H1 (cell line): ENCODE results near the gene KCNQ1. TPM values are rescaled to one million over a fixed set of nuclear protein-coding genes. Genes with fewer than 3 reads are reported as not detected.

ENCODE experiments used
- CTCF ChIA-PET: fragments of 300-600 bp; sonication (Branson Sonifier 250); formaldehyde crosslinking; loops from one replicate; lab custom pipeline; 2021; ENCODE audit not compliant: partially characterized antibody; lab: Charles Lee
- POLR2A ChIA-PET: fragments of 300-600 bp; sonication (Branson Sonifier 250); formaldehyde crosslinking; loops from one replicate; lab custom pipeline; 2021; ENCODE audit warnings: inconsistent platforms; ENCODE audit not compliant: partially characterized antibody; lab: Charles Lee
- DNase-seq, 2 experiments: peaks; one replicate each; pipeline versions ENCODE4 v3.0.0 to v3.0.0-alpha.2; 2010 to 2022; ENCODE audit warnings: low spot score in 2 of 2, low read depth in 1 of 2, mixed read lengths in 1 of 2
- FAIRE-seq: peaks from 2 replicates; lab custom pipeline; 2011; peaks lifted over from hg19 to GRCh38; lab: Jason Lieb, UNC
- H2AFZ ChIP-seq: 2 replicates; pipeline ENCODE4 v1.8.1; 2012; ENCODE audit warnings: low read length, inconsistent platforms
- H2AK5ac ChIP-seq: 2 replicates; pipeline ENCODE4 v1.6.1; 2013; ENCODE audit warnings: low read depth, low read length
- H2BK120ac ChIP-seq: replicated peaks from 2 replicates; pipeline ENCODE3; 2013; ENCODE audit warnings: low read depth, low read length, inconsistent platforms
- H2BK12ac ChIP-seq: 2 replicates; pipeline ENCODE4 v1.6.1; 2013; ENCODE audit warnings: low read depth, low read length
- H2BK15ac ChIP-seq: 2 replicates; pipeline ENCODE4 v1.6.1; 2013; ENCODE audit warnings: low read length
- H2BK20ac ChIP-seq: 2 replicates; pipeline ENCODE4 v1.6.1; 2013; ENCODE audit warnings: low read length
- H2BK5ac ChIP-seq: 2 replicates; pipeline ENCODE4 v1.6.1; 2013; ENCODE audit warnings: low read depth, low read length
- H3K14ac ChIP-seq: 2 replicates; pipeline ENCODE4 v1.6.1; 2013; ENCODE audit warnings: inconsistent platforms; ENCODE audit not compliant: insufficient read length
- H3K18ac ChIP-seq: 2 replicates; pipeline ENCODE4 v1.6.1; 2013; ENCODE audit warnings: low read length; ENCODE audit errors: extremely low read depth
- H3K23ac ChIP-seq: 2 replicates; pipeline ENCODE4 v1.6.1; 2013; ENCODE audit warnings: inconsistent platforms; ENCODE audit not compliant: insufficient read length
- H3K23me2 ChIP-seq: 2 replicates; pipeline ENCODE4 v1.6.1; 2013; ENCODE audit warnings: low read depth, low read length
- H3K27ac ChIP-seq: 2 replicates; pipeline ENCODE4 v1.6.1; 2011; ENCODE audit warnings: low read depth, low read length, inconsistent platforms
- H3K27me3 ChIP-seq, 4 experiments: replicated peaks in 1 of 4; 1 replicate in 1 of 4; 2 replicates in 3 of 4; pipeline versions ENCODE4 v1.6.1 to v1.8.1; 2011 to 2013; ENCODE audit warnings: low read length in 3 of 4, mild to moderate bottlenecking in 3 of 4, inconsistent platforms in 2 of 4, mixed read lengths in 2 of 4, moderate library complexity in 1 of 4; ENCODE audit not compliant: control insufficient read depth in 3 of 4, insufficient read depth in 3 of 4; ENCODE audit errors: extremely low read depth in 1 of 4
- H3K36me3 ChIP-seq, 4 experiments: 2 replicates each; pipeline versions ENCODE4 v1.6.1 to v1.8.1; 2011 to 2013; ENCODE audit warnings: mild to moderate bottlenecking in 4 of 4, low read length in 3 of 4, moderate library complexity in 2 of 4, control low read depth in 1 of 4, inconsistent platforms in 1 of 4; ENCODE audit not compliant: insufficient read depth in 4 of 4, control insufficient read depth in 2 of 4
- H3K4ac ChIP-seq: replicated peaks from 2 replicates; pipeline ENCODE3; 2013; ENCODE audit warnings: low read length, low read depth, mixed read lengths, inconsistent platforms; ENCODE audit not compliant: insufficient read length
- H3K4me1 ChIP-seq, 4 experiments: replicated peaks in 1 of 4; 1 replicate in 1 of 4; 2 replicates in 3 of 4; pipeline versions ENCODE4 v1.6.1 to v1.8.1; 2011 to 2013; ENCODE audit warnings: low read length in 3 of 4, inconsistent platforms in 2 of 4, mixed read lengths in 1 of 4; ENCODE audit not compliant: insufficient read depth in 4 of 4, control insufficient read depth in 3 of 4
- H3K4me2 ChIP-seq, 2 experiments: 2 replicates each; pipeline versions ENCODE4 v1.6.1 to v1.8.1; 2011 to 2013; ENCODE audit warnings: low read depth in 2 of 2, low read length in 2 of 2, control low read depth in 1 of 2, inconsistent platforms in 1 of 2, mild to moderate bottlenecking in 1 of 2; ENCODE audit not compliant: insufficient read depth in 1 of 2
- H3K4me3 ChIP-seq, 4 experiments: fragments of 200-600, 300-600 bp in 1 of 4; sonication (generic), shearing (Covaris generic), sonication (Bioruptor Twin) in 1 of 4; 2 replicates each; pipeline versions ENCODE4 v1.5.1 to v1.8.1; 2011 to 2016; ENCODE audit warnings: low read length in 4 of 4, low read depth in 3 of 4, control low read depth in 2 of 4, inconsistent platforms in 2 of 4, mild to moderate bottlenecking in 2 of 4, mixed read lengths in 1 of 4, moderate library complexity in 1 of 4; ENCODE audit not compliant: insufficient read depth in 2 of 4; ENCODE audit errors: extremely low read depth in 1 of 4
- H3K56ac ChIP-seq: replicated peaks from 2 replicates; pipeline ENCODE3; 2013; ENCODE audit warnings: low read depth, mild to moderate bottlenecking, mixed read lengths, low read length, inconsistent platforms; ENCODE audit not compliant: insufficient read length
- H3K79me1 ChIP-seq: 2 replicates; pipeline ENCODE4 v1.6.1; 2013; ENCODE audit warnings: low read depth, low read length, control low read depth
- H3K79me2 ChIP-seq, 2 experiments: 2 replicates each; pipeline versions ENCODE4 v1.6.1 to v1.8.1; 2012 to 2013; ENCODE audit warnings: low read length in 2 of 2, mild to moderate bottlenecking in 2 of 2, inconsistent platforms in 1 of 2; ENCODE audit not compliant: insufficient read depth in 2 of 2, control insufficient read depth in 1 of 2
- H3K9ac ChIP-seq, 4 experiments: replicated peaks in 1 of 4; 1 replicate in 1 of 4; 2 replicates in 3 of 4; pipeline versions ENCODE4 v1.6.1 to v1.8.1; 2011 to 2013; ENCODE audit warnings: low read depth in 3 of 4, low read length in 3 of 4, control low read depth in 2 of 4, mild to moderate bottlenecking in 2 of 4, moderate library complexity in 2 of 4, inconsistent platforms in 1 of 4; ENCODE audit errors: extremely low read depth in 1 of 4
- H3K9me3 ChIP-seq, 2 experiments: 2 replicates each; pipeline versions ENCODE4 v1.6.1 to v1.8.1; 2012 to 2013; ENCODE audit warnings: mild to moderate bottlenecking in 2 of 2, moderate library complexity in 2 of 2, control low read depth in 1 of 2, inconsistent platforms in 1 of 2, low read depth in 1 of 2, low read length in 1 of 2, mixed read lengths in 1 of 2; ENCODE audit not compliant: insufficient read depth in 2 of 2
- H4K20me1 ChIP-seq, 2 experiments: replicated peaks in 1 of 2; 2 replicates each; pipeline versions ENCODE3 to v1.8.1; 2011 to 2013; ENCODE audit warnings: inconsistent platforms in 2 of 2, low read length in 2 of 2, mild to moderate bottlenecking in 1 of 2; ENCODE audit not compliant: insufficient read depth in 2 of 2, control insufficient read depth in 1 of 2
- H4K5ac ChIP-seq: 2 replicates; pipeline ENCODE4 v1.6.1; 2013; ENCODE audit warnings: low read length, low read depth, mixed read lengths, inconsistent platforms; ENCODE audit not compliant: insufficient read length
- H4K8ac ChIP-seq: 2 replicates; pipeline ENCODE4 v1.8.0; 2013; ENCODE audit warnings: mild to moderate bottlenecking, moderate library complexity, low read length, inconsistent platforms; ENCODE audit not compliant: insufficient read depth; ENCODE audit errors: extremely low read depth
- H4K91ac ChIP-seq: replicated peaks from 2 replicates; pipeline ENCODE3; 2013; ENCODE audit warnings: low read length, mixed read lengths, inconsistent platforms; ENCODE audit not compliant: insufficient read length
- ASH2L ChIP-seq: fragments of 200-600, 300-600 bp; sonication (generic); IDR thresholded peaks from one replicate; pipeline ENCODE4 v1.7.1; 2017; ENCODE audit warnings: low read length
- HDAC6 ChIP-seq: IDR thresholded peaks from one replicate; pipeline ENCODE4 v1.7.1; 2012; ENCODE audit warnings: low read depth, mild to moderate bottlenecking, inconsistent platforms, low read length, moderate library complexity
- KDM4A ChIP-seq: IDR thresholded peaks from one replicate; pipeline ENCODE4 v1.7.1; 2012; ENCODE audit warnings: low read depth, mild to moderate bottlenecking, moderate library complexity, low read length, inconsistent platforms; ENCODE audit not compliant: severe bottlenecking
- POLR2A ChIP-seq, 2 experiments: IDR thresholded peaks; 1 replicate in 1 of 2; 2 replicates in 1 of 2; pipeline ENCODE4 v1.6.1; 2011; ENCODE audit warnings: low read depth in 2 of 2, low read length in 2 of 2, mild to moderate bottlenecking in 2 of 2; ENCODE audit errors: control extremely low read depth in 1 of 2
- RAD21 ChIP-seq, 2 experiments: IDR thresholded peaks in 1 of 2; conservative IDR thresholded peaks in 1 of 2; 2 replicates each; pipeline ENCODE4 v1.6.1; 2011; ENCODE audit warnings: low read depth in 2 of 2, low read length in 2 of 2, improper control_type of control experiment in 1 of 2, inconsistent platforms in 1 of 2, mild to moderate bottlenecking in 1 of 2, moderate library complexity in 1 of 2
- WGBS, 2 experiments: shearing (Covaris generic) in 1 of 2; methylation state at CpG; one replicate each; pipeline versions ENCODE4 v1.1.6 to v1.1.7; 2013 to 2015; ENCODE audit warnings: low lambda C conversion rate in 2 of 2, mixed read lengths in 2 of 2, inconsistent platforms in 1 of 2, low coverage in 1 of 2, missing lambda C conversion rate in 1 of 2; ENCODE audit not compliant: insufficient replicate concordance in 2 of 2, insufficient coverage in 1 of 2, insufficient read length in 1 of 2; ENCODE audit errors: extremely low coverage in 1 of 2, missing lambda C conversion rate in 1 of 2; 5-methylcytosine and 5-hydroxymethylcytosine counted together
- polyA plus RNA-seq, 7 experiments: library from polyadenylated mRNA; depleted of rRNA in 3 of 7; stranded (reverse) in 5 of 7; unstranded in 2 of 7; fragments of >200 nt in 5 of 7; fragments of 200-250 nt in 2 of 7; gene quantifications; 1 replicate in 5 of 7; 2 replicates in 1 of 7; 4 replicates in 1 of 7; pipeline versions ENCODE4 v1.2.1 to v1.2.3, GENCODE V29; 2011 to 2013; ENCODE audit warnings: missing spikeins in 2 of 7, mixed read lengths in 2 of 7
- total RNA-seq: library from RNA; stranded (reverse); fragmentation: NEBNext Ultra II Directional; extraction: Animal tissue kit (Norgen Biotek cat#: 25700); gene quantifications from 2 replicates; pipeline ENCODE4 v1.2.1, GENCODE V29; 2021
- TF ChIP-seq, protein P1 (sequence below): IDR thresholded peaks from 2 replicates; pipeline ENCODE4 v1.6.1; 2012; ENCODE audit warnings: inconsistent platforms

KCNQ1 gene
- total and polyA plus RNA-seq, 2 of the 8 experiments (the other 6 are each of a cell fraction or from before 2014, with no cell fraction given), result 1.9 to 2.0 TPM

DNA sequence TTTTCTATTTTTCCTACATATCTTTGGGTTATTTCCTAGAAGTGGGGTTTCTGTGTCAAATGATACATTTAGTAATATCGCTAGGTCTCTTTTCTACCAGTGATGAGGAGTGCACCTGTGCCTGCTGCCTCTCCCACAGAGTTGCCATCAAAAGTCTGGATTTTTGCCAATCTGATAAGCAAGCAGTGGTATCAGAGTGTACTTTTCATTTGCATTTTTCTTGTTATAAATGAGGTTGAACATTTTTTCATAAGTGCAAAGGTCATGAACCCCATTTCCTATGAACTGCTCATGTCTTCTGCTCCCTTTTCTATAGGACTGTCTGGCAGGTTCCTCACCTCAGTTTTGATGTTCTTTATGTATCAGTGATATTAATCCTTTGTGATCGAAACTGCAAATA is 2.2 kb upstream of the KCNQ1 start:
- no peak overlapping the region for H3K4me3 ChIP-seq
- H2BK15ac ChIP-seq, result no peak overlapping the region
- POLR2A ChIA-PET, result no interaction called here
- no peak overlapping the region for H3K4ac ChIP-seq
- H2BK120ac ChIP-seq, result no peak overlapping the region
- WGBS, 2 experiments, result 89% methylated on average over 2 of the region's 2 CpGs; no CpG with 5 or more reads in 1 of the 2 experiments
- H3K23me2 ChIP-seq, result peaks cover 7% of the 10 kb centered on the region; the same call in 1 of the 2 replicates
- H3K27ac ChIP-seq, result no peak overlapping the region
- no peak overlapping the region for H3K14ac ChIP-seq
- no peak overlapping the region for H2AFZ ChIP-seq
- no peak overlapping the region for H4K5ac ChIP-seq
- no peak overlapping the region for H2AK5ac ChIP-seq
- H3K56ac ChIP-seq, result no peak overlapping the region
- H3K79me2 ChIP-seq, result no peaks in the 10 kb centered on the region
- FAIRE-seq, result no peak
- H4K91ac ChIP-seq, result no peak overlapping the region
- no peak overlapping the region for H2BK12ac ChIP-seq
- no peaks in the 10 kb centered on the region for H3K79me1 ChIP-seq
- no peak for DNase-seq
- H3K9me3 ChIP-seq, result no peaks in the 10 kb centered on the region
- no peak overlapping the region for H2BK5ac ChIP-seq
- peaks cover 27 to 56% (median 43%) of the 10 kb centered on the region in 4 experiments for H3K27me3 ChIP-seq
- no peak overlapping the region for H3K9ac ChIP-seq
- peaks cover 0 to 3% (median 3%) of the 10 kb centered on the region in 4 experiments; a peak in 2 of 7 replicates for H3K4me1 ChIP-seq
- no peaks in the 10 kb centered on the region for H3K36me3 ChIP-seq
- H2BK20ac ChIP-seq, result no peak overlapping the region
- H3K4me2 ChIP-seq, result no peak overlapping the region
- H3K18ac ChIP-seq, result no peak overlapping the region
- TF ChIP-seq HDAC6, result no peak
- no peak for TF ChIP-seq POLR2A (IDR thresholded peaks at IDR 0.05; ENCODE audit: control extremely low read depth in 1 of 2, low read depth in 2 of 2, low read length in 2 of 2)
- TF ChIP-seq, protein P1, sequence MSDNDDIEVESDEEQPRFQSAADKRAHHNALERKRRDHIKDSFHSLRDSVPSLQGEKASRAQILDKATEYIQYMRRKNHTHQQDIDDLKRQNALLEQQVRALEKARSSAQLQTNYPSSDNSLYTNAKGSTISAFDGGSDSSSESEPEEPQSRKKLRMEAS, result no peak
- no peak for TF ChIP-seq KDM4A
- TF ChIP-seq RAD21 (IDR thresholded peaks at IDR 0.05 in 1 of 2, conservative IDR thresholded peaks at IDR 0.05 in 1 of 2; ENCODE audit: low read depth in 2 of 2, low read length in 2 of 2), result no peak
- no peak for TF ChIP-seq ASH2L
- peaks cover 2 to 3% of the 10 kb centered on the region in 2 experiments for H4K20me1 ChIP-seq
- H4K8ac ChIP-seq, result no peak overlapping the region
- CTCF ChIA-PET, result interaction anchor here (1.3 to 3.9 kb wide), 6 partner anchors 15 to 449 kb away, joined by 4 to 33 read pairs (median 5); no protein-coding TSS in a partner anchor
- H3K23ac ChIP-seq, result no peak overlapping the region
